ENCODE measurements around the gene LIX1L.

DNA sequence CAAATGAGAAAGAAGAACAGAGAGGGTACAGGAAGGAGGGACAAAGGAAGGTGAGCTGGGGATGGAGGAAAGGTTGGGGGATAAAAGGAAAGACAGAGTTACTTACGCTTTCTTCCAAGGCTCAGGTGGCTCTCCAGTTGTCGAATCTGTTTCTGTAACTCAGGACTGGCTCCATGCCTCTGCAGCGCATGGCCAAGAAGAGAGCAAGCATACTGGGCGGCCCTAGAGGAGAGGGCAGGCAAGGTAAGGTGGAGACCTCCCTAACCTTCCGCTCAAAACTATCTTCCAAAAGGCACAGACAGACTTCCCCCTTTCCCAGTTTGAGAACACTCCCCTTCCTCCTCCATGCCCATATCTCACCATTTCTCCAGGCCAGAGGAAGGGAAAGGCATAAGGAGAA, 40.2 kb downstream of the LIX1L start:
- TF ChIP-seq, protein P1, sequence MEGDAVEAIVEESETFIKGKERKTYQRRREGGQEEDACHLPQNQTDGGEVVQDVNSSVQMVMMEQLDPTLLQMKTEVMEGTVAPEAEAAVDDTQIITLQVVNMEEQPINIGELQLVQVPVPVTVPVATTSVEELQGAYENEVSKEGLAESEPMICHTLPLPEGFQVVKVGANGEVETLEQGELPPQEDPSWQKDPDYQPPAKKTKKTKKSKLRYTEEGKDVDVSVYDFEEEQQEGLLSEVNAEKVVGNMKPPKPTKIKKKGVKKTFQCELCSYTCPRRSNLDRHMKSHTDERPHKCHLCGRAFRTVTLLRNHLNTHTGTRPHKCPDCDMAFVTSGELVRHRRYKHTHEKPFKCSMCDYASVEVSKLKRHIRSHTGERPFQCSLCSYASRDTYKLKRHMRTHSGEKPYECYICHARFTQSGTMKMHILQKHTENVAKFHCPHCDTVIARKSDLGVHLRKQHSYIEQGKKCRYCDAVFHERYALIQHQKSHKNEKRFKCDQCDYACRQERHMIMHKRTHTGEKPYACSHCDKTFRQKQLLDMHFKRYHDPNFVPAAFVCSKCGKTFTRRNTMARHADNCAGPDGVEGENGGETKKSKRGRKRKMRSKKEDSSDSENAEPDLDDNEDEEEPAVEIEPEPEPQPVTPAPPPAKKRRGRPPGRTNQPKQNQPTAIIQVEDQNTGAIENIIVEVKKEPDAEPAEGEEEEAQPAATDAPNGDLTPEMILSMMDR (IDR thresholded peaks at IDR 0.05; ENCODE audit: poor library complexity): no peak
- TF ChIP-seq EZH2 (IDR thresholded peaks at IDR 0.05; ENCODE audit: borderline replicate concordance) (no peak), EZH2phosphoT487 (IDR thresholded peaks at IDR 0.05; ENCODE audit: low read depth, severe bottlenecking, unreplicated experiment) (no peak)
